ENCODE results near the gene TNFAIP8L3. TPM values are rescaled to one million over a fixed set of nuclear protein-coding genes. Genes with fewer than 3 reads are reported as not detected.

TNFAIP8L3 gene
- total RNA-seq, 2 donors from 2014 or later = 0.87 to 3.5 TPM

GRCh38 chr15:51132384-51133139, 37.9 kb upstream of the TNFAIP8L3 start:
- 57% methylated on average over 6 of the region's 6 CpGs for WGBS
- H3K27me3 ChIP-seq (replicated peaks; ENCODE audit: insufficient read depth) = no peaks in the 10 kb centered on the region
- H3K36me3 ChIP-seq = no peaks in the 10 kb centered on the region
- no peak for DNase-seq (ENCODE audit: low spot score)
- no peak for TF ChIP-seq POLR2A (IDR thresholded peaks at IDR 0.05)
- peak; percentile 22 for TF ChIP-seq POLR2AphosphoS5 (IDR thresholded peaks at IDR 0.05)
- TF ChIP-seq, protein P1, sequence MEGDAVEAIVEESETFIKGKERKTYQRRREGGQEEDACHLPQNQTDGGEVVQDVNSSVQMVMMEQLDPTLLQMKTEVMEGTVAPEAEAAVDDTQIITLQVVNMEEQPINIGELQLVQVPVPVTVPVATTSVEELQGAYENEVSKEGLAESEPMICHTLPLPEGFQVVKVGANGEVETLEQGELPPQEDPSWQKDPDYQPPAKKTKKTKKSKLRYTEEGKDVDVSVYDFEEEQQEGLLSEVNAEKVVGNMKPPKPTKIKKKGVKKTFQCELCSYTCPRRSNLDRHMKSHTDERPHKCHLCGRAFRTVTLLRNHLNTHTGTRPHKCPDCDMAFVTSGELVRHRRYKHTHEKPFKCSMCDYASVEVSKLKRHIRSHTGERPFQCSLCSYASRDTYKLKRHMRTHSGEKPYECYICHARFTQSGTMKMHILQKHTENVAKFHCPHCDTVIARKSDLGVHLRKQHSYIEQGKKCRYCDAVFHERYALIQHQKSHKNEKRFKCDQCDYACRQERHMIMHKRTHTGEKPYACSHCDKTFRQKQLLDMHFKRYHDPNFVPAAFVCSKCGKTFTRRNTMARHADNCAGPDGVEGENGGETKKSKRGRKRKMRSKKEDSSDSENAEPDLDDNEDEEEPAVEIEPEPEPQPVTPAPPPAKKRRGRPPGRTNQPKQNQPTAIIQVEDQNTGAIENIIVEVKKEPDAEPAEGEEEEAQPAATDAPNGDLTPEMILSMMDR (IDR thresholded peaks at IDR 0.05) = peak in 3 of 4 experiments; percentile 38 to 48 (median 39)
- no peaks in the 10 kb centered on the region for H3K9me3 ChIP-seq
- H3K4me1 ChIP-seq (replicated peaks) = no peaks in the 10 kb centered on the region
- intact Hi-C loops (cut with DNase I) = no loop called here
- H3K4me3 ChIP-seq = no peak overlapping the region
- no peak overlapping the region for H3K27ac ChIP-seq

GRCh38 chr15:51131596-51132290, 37.0 kb upstream of the TNFAIP8L3 start:
- H3K9me3 ChIP-seq = no peaks in the 10 kb centered on the region
- DNase-seq (ENCODE audit: low spot score) = no peak
- no peaks in the 10 kb centered on the region for H3K36me3 ChIP-seq
- H3K4me3 ChIP-seq = no peak overlapping the region
- WGBS = 76% methylated on average over 4 of the region's 4 CpGs
- H3K4me1 ChIP-seq (replicated peaks) = no peaks in the 10 kb centered on the region
- no peak overlapping the region for H3K27ac ChIP-seq
- intact Hi-C loops (cut with DNase I) = no loop called here
- H3K27me3 ChIP-seq (replicated peaks; ENCODE audit: insufficient read depth) = no peaks in the 10 kb centered on the region
- TF ChIP-seq, protein P1 (IDR thresholded peaks at IDR 0.05) = no peak
- TF ChIP-seq POLR2A (IDR thresholded peaks at IDR 0.05) (no peak), POLR2AphosphoS5 (IDR thresholded peaks at IDR 0.05) (no peak)

- 89% methylated on average over 1 of the region's 1 CpG for WGBS
- DNase-seq (ENCODE audit: low spot score) = no peak
- Histone ChIP-seq H3K27ac (no peak overlapping the region), H3K4me3 (no peak overlapping the region), H3K9me3 (no peaks in the 10 kb centered on the region), H3K27me3 (replicated peaks; ENCODE audit: insufficient read depth) (no peaks in the 10 kb centered on the region), H3K36me3 (no peaks in the 10 kb centered on the region), H3K4me1 (replicated peaks) (no peaks in the 10 kb centered on the region)
- intact Hi-C loops (cut with DNase I) = no loop called here
- TF ChIP-seq POLR2AphosphoS5 (IDR thresholded peaks at IDR 0.05) = no peak
- TF ChIP-seq, protein P1 (IDR thresholded peaks at IDR 0.05) = no peak
- TF ChIP-seq POLR2A (IDR thresholded peaks at IDR 0.05) = no peak
These were observed 35.6 kb upstream of the TNFAIP8L3 start for GRCh38 chr15:51130344-51130743.

GRCh38 chr15:51129535-51130188, 35.0 kb upstream of the TNFAIP8L3 start:
- Histone ChIP-seq H3K27ac (no peak overlapping the region), H3K4me3 (no peak overlapping the region), H3K36me3 (no peaks in the 10 kb centered on the region), H3K4me1 (replicated peaks) (no peaks in the 10 kb centered on the region), H3K9me3 (no peaks in the 10 kb centered on the region), H3K27me3 (replicated peaks; ENCODE audit: insufficient read depth) (no peaks in the 10 kb centered on the region)
- TF ChIP-seq POLR2A (IDR thresholded peaks at IDR 0.05) (no peak), POLR2AphosphoS5 (IDR thresholded peaks at IDR 0.05) (no peak)
- TF ChIP-seq, protein P1 (IDR thresholded peaks at IDR 0.05) = no peak
- intact Hi-C loops (cut with DNase I) = no loop called here
- DNase-seq (ENCODE audit: low spot score) = no peak
- 67% methylated on average over 5 of the region's 5 CpGs for WGBS
